ENCODE results near the gene ZNF654.

GRCh38 chr3:88149101-88149508, 90.0 kb downstream of the ZNF654 start:
- no peak for TF ChIP-seq CTCF (IDR thresholded peaks at IDR 0.05)
- no peak for TF ChIP-seq POLR2AphosphoS5 (IDR thresholded peaks at IDR 0.05)
- no peak for TF ChIP-seq POLR2A (IDR thresholded peaks at IDR 0.05)
- no peak for TF ChIP-seq EP300 (IDR thresholded peaks at IDR 0.05)

Data from gastroesophageal sphincter (tissue), 3 donors.